SK-N-SH (cell line): ENCODE data around the gene ATP2A2. TPM values are rescaled to one million over a fixed set of nuclear protein-coding genes. Genes with fewer than 3 reads are reported as not detected.

ENCODE experiments used
- CTCF ChIA-PET: fragments of 300-600, 350-600 bp; formaldehyde crosslinking; extraction: SDS; loops from one replicate; lab custom pipeline; 2021; lab: Yijun Ruan, JAX
- POLR2A ChIA-PET: fragments of 350-600 bp; sonication (Branson Sonifier 250); formaldehyde crosslinking; extraction: SDS; loops from one replicate; lab custom pipeline; 2020; ENCODE audit warnings: antibody characterized with exemption, inconsistent platforms; lab: Yijun Ruan, JAX
- DNase-seq: peaks from one replicate; pipeline ENCODE4 v3.0.0; 2012
- H2AFZ ChIP-seq: fragments of 200-600 bp; sonication (generic); 2 replicates; pipeline ENCODE4 v1.8.1; 2016; ENCODE audit warnings: antibody characterized with exemption, mild to moderate bottlenecking, low read depth
- H3F3A ChIP-seq: fragments of 200-600 bp; sonication (generic); replicated peaks from 2 replicates; pipeline ENCODE3; 2016; ENCODE audit warnings: antibody characterized with exemption, mild to moderate bottlenecking; ENCODE audit not compliant: insufficient read depth
- H3K27ac ChIP-seq, 2 experiments: fragments of 200-500 bp in 1 of 2; fragments of 200-600 bp in 1 of 2; sonication (Bioruptor generic) in 1 of 2; sonication (generic), shearing (Covaris generic) in 1 of 2; 2 replicates each; pipeline versions ENCODE4 v1.5.1 to v1.6.1; 2014 to 2016; ENCODE audit warnings: low read depth in 2 of 2, inconsistent platforms in 1 of 2, low read length in 1 of 2, mild to moderate bottlenecking in 1 of 2, mixed read lengths in 1 of 2
- H3K27me3 ChIP-seq: fragments of 200-600 bp; sonication (generic), shearing (Covaris generic); 2 replicates; pipeline ENCODE4 v1.6.1; 2016; ENCODE audit warnings: mixed run types; ENCODE audit not compliant: insufficient read depth
- H3K36me3 ChIP-seq, 2 experiments: fragments of 200-500 bp in 1 of 2; fragments of 200-600 bp in 1 of 2; sonication (Bioruptor generic) in 1 of 2; sonication (generic) in 1 of 2; replicated peaks in 1 of 2; 2 replicates each; pipeline versions ENCODE3 to v1.5.1; 2014 to 2016; ENCODE audit warnings: low read length in 1 of 2, mild to moderate bottlenecking in 1 of 2; ENCODE audit not compliant: insufficient read depth in 2 of 2, control insufficient read depth in 1 of 2
- H3K4me1 ChIP-seq, 2 experiments: fragments of 200-500 bp in 1 of 2; fragments of 200-600 bp in 1 of 2; sonication (Bioruptor generic) in 1 of 2; sonication (generic), shearing (Covaris generic) in 1 of 2; 2 replicates each; pipeline versions ENCODE4 v1.5.1 to v1.6.1; 2014 to 2016; ENCODE audit warnings: low read depth in 1 of 2, low read length in 1 of 2, mixed run types in 1 of 2; ENCODE audit not compliant: insufficient read depth in 2 of 2, control insufficient read depth in 1 of 2
- H3K4me2 ChIP-seq: fragments of 200-600 bp; sonication (generic), shearing (Covaris generic); 2 replicates; pipeline ENCODE4 v1.6.1; 2017; ENCODE audit warnings: mixed run types
- H3K4me3 ChIP-seq, 2 experiments: fragments of 200-500 bp in 1 of 2; fragments of 200-600 bp in 1 of 2; sonication (Bioruptor generic) in 1 of 2; sonication (generic), shearing (Covaris generic) in 1 of 2; 2 replicates each; pipeline versions ENCODE4 v1.5.1 to v1.8.1; 2014 to 2016; ENCODE audit warnings: low read depth in 2 of 2, inconsistent platforms in 1 of 2, low read length in 1 of 2, mild to moderate bottlenecking in 1 of 2, mixed read lengths in 1 of 2, moderate library complexity in 1 of 2
- H3K79me2 ChIP-seq: fragments of 200-600 bp; sonication (generic); 2 replicates; pipeline ENCODE4 v1.8.1; 2017; ENCODE audit warnings: mild to moderate bottlenecking; ENCODE audit not compliant: insufficient read depth
- H3K9ac ChIP-seq: fragments of 200-600 bp; sonication (generic); 2 replicates; pipeline ENCODE4 v1.6.1; 2017; ENCODE audit warnings: mixed run types
- H3K9me2 ChIP-seq: fragments of 200-600 bp; sonication (generic); 2 replicates; pipeline ENCODE4 v1.6.1; 2017; ENCODE audit warnings: mixed run types
- H3K9me3 ChIP-seq: fragments of 200-600 bp; sonication (generic); 2 replicates; pipeline ENCODE4 v1.6.1; 2017; ENCODE audit warnings: mixed run types, mild to moderate bottlenecking, moderate library complexity
- H4K20me1 ChIP-seq: fragments of 200-600 bp; sonication (generic); 2 replicates; pipeline ENCODE4 v1.6.1; 2017; ENCODE audit warnings: mild to moderate bottlenecking, mixed run types; ENCODE audit not compliant: insufficient read depth
- CHD2 ChIP-seq: fragments of 150-350 bp; IDR thresholded peaks from 2 replicates; pipeline ENCODE4 v1.6.1; 2018; ENCODE audit warnings: low read length; ENCODE audit not compliant: partially characterized antibody
- EZH2phosphoT487 ChIP-seq: fragments of 200-600 bp; sonication (generic); IDR thresholded peaks from 2 replicates; pipeline ENCODE4 v1.6.1; 2017; ENCODE audit warnings: low read depth, mixed run types, mild to moderate bottlenecking, antibody characterized with exemption, moderate library complexity, borderline replicate concordance
- FOSL2 ChIP-seq: IDR thresholded peaks from 2 replicates; pipeline ENCODE4 v1.4.0; 2012; ENCODE audit warnings: low read depth, mild to moderate bottlenecking, moderate library complexity, borderline replicate concordance
- FOXM1 ChIP-seq: IDR thresholded peaks from 2 replicates; pipeline ENCODE4 v1.4.0; 2012; ENCODE audit warnings: low read depth, mild to moderate bottlenecking
- GABPA ChIP-seq: IDR thresholded peaks from 2 replicates; pipeline ENCODE4 v1.4.0; 2012; ENCODE audit warnings: low read depth, mild to moderate bottlenecking
- JUND ChIP-seq: IDR thresholded peaks from 2 replicates; pipeline ENCODE4 v1.4.0; 2012
- MEF2A ChIP-seq: IDR thresholded peaks from 2 replicates; pipeline ENCODE4 v1.4.0; 2012; ENCODE audit warnings: low read depth, borderline replicate concordance
- NFIC ChIP-seq: IDR thresholded peaks from 2 replicates; pipeline ENCODE4 v1.4.0; 2012; ENCODE audit warnings: borderline replicate concordance
- NRF1 ChIP-seq: IDR thresholded peaks from 2 replicates; pipeline ENCODE4 v1.6.1; 2012; ENCODE audit warnings: low read depth, mild to moderate bottlenecking, low read length
- RAD21 ChIP-seq: IDR thresholded peaks from 2 replicates; pipeline ENCODE4 v1.6.1; 2012; ENCODE audit warnings: mild to moderate bottlenecking, low read length
- RXRA ChIP-seq: IDR thresholded peaks from 2 replicates; pipeline ENCODE4 v1.4.0; 2012; ENCODE audit warnings: low read depth, mild to moderate bottlenecking, borderline replicate concordance
- SMC3 ChIP-seq: IDR thresholded peaks from 2 replicates; pipeline ENCODE4 v1.6.1; 2012; ENCODE audit warnings: low read depth, low read length, improper control_type of control experiment
- TAF1 ChIP-seq: IDR thresholded peaks from 2 replicates; pipeline ENCODE4 v1.6.1; 2012; ENCODE audit warnings: low read depth, mild to moderate bottlenecking, low read length, moderate library complexity, borderline replicate concordance
- TEAD4 ChIP-seq: IDR thresholded peaks from 2 replicates; pipeline ENCODE4 v1.4.0; 2012; ENCODE audit warnings: mild to moderate bottlenecking, borderline replicate concordance; ENCODE audit not compliant: insufficient read depth
- YY1 ChIP-seq: IDR thresholded peaks from 2 replicates; pipeline ENCODE4 v1.4.0; 2012; ENCODE audit warnings: low read depth, mild to moderate bottlenecking
- WGBS: methylation state at CpG from one replicate; pipeline ENCODE4 v1.1.6; 2017; ENCODE audit warnings: low lambda C conversion rate; 5-methylcytosine and 5-hydroxymethylcytosine counted together
- polyA plus RNA-seq, 3 experiments: library from polyadenylated mRNA; depleted of rRNA; stranded (reverse); fragments of >200 nt; gene quantifications; 2 replicates each; pipeline ENCODE4 v1.2.3, GENCODE V29; 2012
- TF ChIP-seq, protein P1 (sequence below): fragments of 150-350 bp; IDR thresholded peaks from 2 replicates; pipeline ENCODE4 v1.6.1; 2017; ENCODE audit warnings: antibody characterized with exemption, low read length, low read depth, borderline replicate concordance
- TF ChIP-seq, protein P2 (sequence below): fragments of 200-600 bp; sonication (generic); IDR thresholded peaks from 2 replicates; pipeline ENCODE4 v1.6.1; 2017; ENCODE audit warnings: antibody characterized with exemption, mild to moderate bottlenecking, moderate library complexity
- TF ChIP-seq, protein P3 (sequence below): IDR thresholded peaks from 2 replicates; pipeline ENCODE4 v1.4.0; 2012; ENCODE audit warnings: low read depth, borderline replicate concordance
- TF ChIP-seq, protein P4 (sequence below): IDR thresholded peaks from 2 replicates; pipeline ENCODE4 v1.4.0; 2012; ENCODE audit warnings: low read depth

ATP2A2 gene
- polyA plus RNA-seq, 1 of the 3 experiments (the other 2 are of a cell fraction): 120 TPM

DNA sequence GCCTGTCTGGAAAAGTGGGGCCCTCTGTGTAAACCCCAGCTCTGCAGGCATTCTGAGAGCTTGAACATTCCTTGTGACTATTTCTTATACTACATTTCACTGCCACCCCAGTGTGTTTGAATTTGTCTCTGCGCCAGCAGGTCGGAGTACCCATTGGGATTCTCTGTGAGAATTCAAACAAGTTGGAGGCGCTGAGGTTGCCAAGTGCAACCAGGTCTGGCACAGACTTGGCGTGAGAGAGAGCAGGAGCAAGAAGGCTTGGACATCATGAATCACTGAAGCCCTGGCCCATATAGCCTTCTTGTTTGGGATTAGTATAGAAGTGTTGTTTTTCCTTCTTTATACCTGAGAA is 33.0 kb upstream of the ATP2A2 start:
- TF ChIP-seq FOSL2: no peak
- TF ChIP-seq NFIC: no peak
- no peak for TF ChIP-seq RAD21
- no peak for TF ChIP-seq TEAD4
- TF ChIP-seq MEF2A: no peak
- TF ChIP-seq RXRA: no peak
- no peak for TF ChIP-seq EZH2phosphoT487
- TF ChIP-seq, all 33 proteins: peak for 0
- Histone ChIP-seq H4K20me1 (no peaks in the 10 kb centered on the region), H3K9ac (no peak overlapping the region), H3K27me3 (no peaks in the 10 kb centered on the region), H3K9me3 (no peaks in the 10 kb centered on the region), H2AFZ (no peak overlapping the region), H3F3A (no peaks in the 10 kb centered on the region), H3K9me2 (no peaks in the 10 kb centered on the region), H3K4me1 (peaks cover 1 to 5% of the 10 kb centered on the region in 2 experiments; a peak in 2 of 4 replicates), H3K36me3 (no peaks in the 10 kb centered on the region), H3K27ac (no peak overlapping the region), H3K4me2 (no peak overlapping the region), H3K4me3 (no peak overlapping the region), H3K79me2 (no peaks in the 10 kb centered on the region)
- CTCF ChIA-PET: interaction anchor here (1.0 to 1.7 kb wide), 2 partner anchors 9 to 24 kb away, joined by 3 to 4 read pairs; no protein-coding TSS in a partner anchor
- no peak for DNase-seq
- POLR2A ChIA-PET: no interaction called here
- 56% methylated on average over 4 of the region's 4 CpGs for WGBS

DNA sequence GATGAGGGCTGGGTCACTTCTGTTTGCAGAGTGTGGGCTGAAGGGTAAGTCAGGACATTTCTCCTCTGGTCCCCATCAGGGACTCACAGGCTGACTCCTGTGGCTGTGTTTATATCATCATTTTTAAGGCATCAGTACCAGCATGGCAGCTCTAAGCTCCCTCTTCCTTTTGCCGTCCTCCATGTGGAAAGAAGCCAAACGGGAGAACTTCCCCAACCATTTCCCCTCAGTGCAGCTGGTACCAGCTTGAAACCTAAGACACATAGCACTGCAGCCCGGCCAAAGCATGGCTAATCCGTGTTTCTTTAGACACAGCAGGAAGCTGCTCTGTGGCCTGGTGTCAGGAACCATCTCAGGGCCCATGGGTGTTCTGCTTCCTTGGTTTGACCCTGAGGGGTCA is 31.9 kb upstream of the ATP2A2 start:
- no peak overlapping the region for H3K4me3 ChIP-seq
- H2AFZ ChIP-seq: no peak overlapping the region
- H3F3A ChIP-seq: no peaks in the 10 kb centered on the region
- no peaks in the 10 kb centered on the region for H3K27me3 ChIP-seq
- 89% methylated on average over 4 of the region's 4 CpGs for WGBS
- no peaks in the 10 kb centered on the region for H3K36me3 ChIP-seq
- no peak overlapping the region for H3K4me2 ChIP-seq
- ChIA-PET POLR2A (interaction anchor here (1.2 kb wide), 1 partner anchor 31 kb away, joined by 3 read pairs; no protein-coding TSS in a partner anchor), CTCF (interaction anchor here (0.7 to 1.7 kb wide), 3 partner anchors 21 to 147 kb away, joined by 3 to 4 read pairs (median 3); no protein-coding TSS in a partner anchor)
- peaks cover 7 to 10% of the 10 kb centered on the region in 2 experiments; a peak in 2 of 4 replicates for H3K4me1 ChIP-seq
- H3K9ac ChIP-seq: no peak overlapping the region
- H4K20me1 ChIP-seq: no peaks in the 10 kb centered on the region
- TF ChIP-seq JUND (no peak), NRF1 (no peak), TAF1 (no peak), NFIC (no peak), YY1 (no peak), GABPA (no peak), SMC3 (no peak), FOSL2 (no peak), FOXM1 (no peak), RAD21 (no peak), EZH2phosphoT487 (no peak), CHD2 (no peak), RXRA (no peak)
- TF ChIP-seq, protein P1, sequence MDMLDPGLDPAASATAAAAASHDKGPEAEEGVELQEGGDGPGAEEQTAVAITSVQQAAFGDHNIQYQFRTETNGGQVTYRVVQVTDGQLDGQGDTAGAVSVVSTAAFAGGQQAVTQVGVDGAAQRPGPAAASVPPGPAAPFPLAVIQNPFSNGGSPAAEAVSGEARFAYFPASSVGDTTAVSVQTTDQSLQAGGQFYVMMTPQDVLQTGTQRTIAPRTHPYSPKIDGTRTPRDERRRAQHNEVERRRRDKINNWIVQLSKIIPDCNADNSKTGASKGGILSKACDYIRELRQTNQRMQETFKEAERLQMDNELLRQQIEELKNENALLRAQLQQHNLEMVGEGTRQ: no peak
- TF ChIP-seq, protein P2, sequence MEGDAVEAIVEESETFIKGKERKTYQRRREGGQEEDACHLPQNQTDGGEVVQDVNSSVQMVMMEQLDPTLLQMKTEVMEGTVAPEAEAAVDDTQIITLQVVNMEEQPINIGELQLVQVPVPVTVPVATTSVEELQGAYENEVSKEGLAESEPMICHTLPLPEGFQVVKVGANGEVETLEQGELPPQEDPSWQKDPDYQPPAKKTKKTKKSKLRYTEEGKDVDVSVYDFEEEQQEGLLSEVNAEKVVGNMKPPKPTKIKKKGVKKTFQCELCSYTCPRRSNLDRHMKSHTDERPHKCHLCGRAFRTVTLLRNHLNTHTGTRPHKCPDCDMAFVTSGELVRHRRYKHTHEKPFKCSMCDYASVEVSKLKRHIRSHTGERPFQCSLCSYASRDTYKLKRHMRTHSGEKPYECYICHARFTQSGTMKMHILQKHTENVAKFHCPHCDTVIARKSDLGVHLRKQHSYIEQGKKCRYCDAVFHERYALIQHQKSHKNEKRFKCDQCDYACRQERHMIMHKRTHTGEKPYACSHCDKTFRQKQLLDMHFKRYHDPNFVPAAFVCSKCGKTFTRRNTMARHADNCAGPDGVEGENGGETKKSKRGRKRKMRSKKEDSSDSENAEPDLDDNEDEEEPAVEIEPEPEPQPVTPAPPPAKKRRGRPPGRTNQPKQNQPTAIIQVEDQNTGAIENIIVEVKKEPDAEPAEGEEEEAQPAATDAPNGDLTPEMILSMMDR: no peak
- TF ChIP-seq, protein P3, sequence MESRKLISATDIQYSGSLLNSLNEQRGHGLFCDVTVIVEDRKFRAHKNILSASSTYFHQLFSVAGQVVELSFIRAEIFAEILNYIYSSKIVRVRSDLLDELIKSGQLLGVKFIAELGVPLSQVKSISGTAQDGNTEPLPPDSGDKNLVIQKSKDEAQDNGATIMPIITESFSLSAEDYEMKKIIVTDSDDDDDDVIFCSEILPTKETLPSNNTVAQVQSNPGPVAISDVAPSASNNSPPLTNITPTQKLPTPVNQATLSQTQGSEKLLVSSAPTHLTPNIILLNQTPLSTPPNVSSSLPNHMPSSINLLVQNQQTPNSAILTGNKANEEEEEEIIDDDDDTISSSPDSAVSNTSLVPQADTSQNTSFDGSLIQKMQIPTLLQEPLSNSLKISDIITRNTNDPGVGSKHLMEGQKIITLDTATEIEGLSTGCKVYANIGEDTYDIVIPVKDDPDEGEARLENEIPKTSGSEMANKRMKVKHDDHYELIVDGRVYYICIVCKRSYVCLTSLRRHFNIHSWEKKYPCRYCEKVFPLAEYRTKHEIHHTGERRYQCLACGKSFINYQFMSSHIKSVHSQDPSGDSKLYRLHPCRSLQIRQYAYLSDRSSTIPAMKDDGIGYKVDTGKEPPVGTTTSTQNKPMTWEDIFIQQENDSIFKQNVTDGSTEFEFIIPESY: no peak
- TF ChIP-seq, protein P4, sequence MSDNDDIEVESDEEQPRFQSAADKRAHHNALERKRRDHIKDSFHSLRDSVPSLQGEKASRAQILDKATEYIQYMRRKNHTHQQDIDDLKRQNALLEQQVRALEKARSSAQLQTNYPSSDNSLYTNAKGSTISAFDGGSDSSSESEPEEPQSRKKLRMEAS: no peak
- no peak for DNase-seq
- H3K79me2 ChIP-seq: no peaks in the 10 kb centered on the region
- no peak overlapping the region for H3K27ac ChIP-seq
- H3K9me3 ChIP-seq: no peaks in the 10 kb centered on the region
- H3K9me2 ChIP-seq: no peaks in the 10 kb centered on the region
